Esophagus muscularis mucosa (tissue), 4 donors: Measurements from ENCODE around the gene ACACA. TPM values are rescaled to one million over a fixed set of nuclear protein-coding genes. Genes with fewer than 3 reads are reported as not detected.

Source experiments
- DNase-seq: peaks from one replicate; pipeline ENCODE4 v3.0.0-alpha.2; 2017; ENCODE audit errors: extremely low spot score
- H3K27ac ChIP-seq, 4 donors: fragments of 200-600 bp; sonication (generic); replicated peaks in 1 of 4; 1 replicate in 3 of 4; 2 replicates in 1 of 4; pipeline ENCODE4 v1.5.1; 2016 to 2019; ENCODE audit warnings: mild to moderate bottlenecking in 1 of 4
- H3K27me3 ChIP-seq, 4 donors: fragments of 200-600 bp; sonication (generic); one replicate each; pipeline versions ENCODE4 v1.5.1 to v1.6.0; 2016 to 2019
- H3K36me3 ChIP-seq, 4 donors: fragments of 200-600 bp; sonication (generic); one replicate each; pipeline ENCODE4 v1.5.1; 2016 to 2019
- H3K4me1 ChIP-seq, 4 donors: fragments of 200-600 bp; sonication (generic); one replicate each; pipeline ENCODE4 v1.5.1; 2016 to 2019
- H3K4me3 ChIP-seq, 4 donors: fragments of 200-600 bp; sonication (generic); 1 replicate in 2 of 4; 2 replicates in 2 of 4; pipeline ENCODE4 v1.5.1; 2016 to 2019; ENCODE audit warnings: mild to moderate bottlenecking in 4 of 4, moderate library complexity in 1 of 4
- H3K9me3 ChIP-seq, 4 donors: fragments of 200-600 bp; sonication (generic); 1 replicate in 3 of 4; 2 replicates in 1 of 4; pipeline ENCODE4 v1.5.1; 2016 to 2019
- EP300 ChIP-seq: sonication (generic); formaldehyde crosslinking; IDR thresholded peaks from one replicate; pipeline ENCODE4 v1.6.1; 2017; ENCODE audit warnings: antibody characterized with exemption
- POLR2A ChIP-seq: fragments of 450-650 bp; IDR thresholded peaks from one replicate; pipeline ENCODE4 v1.6.1; 2017; ENCODE audit warnings: antibody characterized with exemption, moderate library complexity, mild to moderate bottlenecking, low read depth
- POLR2AphosphoS5 ChIP-seq, 2 donors: sonication (generic); formaldehyde crosslinking; IDR thresholded peaks; one replicate each; pipeline ENCODE4 v1.6.1; 2017; ENCODE audit warnings: antibody characterized with exemption in 2 of 2
- WGBS: methylation state at CpG from one replicate; pipeline ENCODE4 v1.1.5; 2018; 5-methylcytosine and 5-hydroxymethylcytosine counted together
- intact Hi-C: fragments of 100-400 bp; cut with DNase I; formaldehyde crosslinking; loops from one replicate; pipeline ENCODE4 v1.15.1; 2023
- total RNA-seq, 4 donors: library from RNA; depleted of rRNA; stranded (reverse); fragments of >200 nt; gene quantifications; one replicate each; pipeline versions ENCODE4 v1.1.0 to v1.2.1, GENCODE V29; 2016
- TF ChIP-seq, protein P1 (sequence below), 3 experiments: fragments of 200-600 bp in 2 of 3; fragments of 450-650 bp in 1 of 3; sonication (generic) in 2 of 3; IDR thresholded peaks; one replicate each; pipeline ENCODE4 v1.5.1; 2017 to 2019; ENCODE audit warnings: antibody characterized with exemption in 3 of 3, mild to moderate bottlenecking in 2 of 3, moderate library complexity in 1 of 3

Gene ACACA
- total RNA-seq, 4 donors from 2014 or later = 34.0 to 58.0 (median 50.5) TPM

DNA sequence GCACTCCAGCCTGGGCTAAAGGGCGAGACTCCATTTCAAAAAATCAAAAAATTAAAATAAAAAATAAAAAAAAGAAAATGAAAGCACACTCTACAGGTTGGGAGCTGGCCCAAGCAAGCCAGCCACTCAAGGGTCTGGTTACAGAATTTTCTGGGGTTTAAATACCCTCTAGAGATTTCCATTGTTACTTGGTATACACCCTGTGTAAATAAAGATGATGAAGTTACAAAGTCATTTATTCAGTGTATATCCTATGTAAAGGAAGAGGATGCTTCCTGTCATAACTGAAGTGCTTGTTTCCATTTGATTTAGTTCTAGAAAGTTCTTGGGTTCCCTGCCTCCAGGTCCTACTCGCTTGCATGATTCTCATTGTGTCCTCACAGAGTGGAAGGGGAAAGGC is 110.7 kb downstream of the ACACA start:
- no peak for DNase-seq
- Histone ChIP-seq H3K4me3 (no peak overlapping the region), H3K27me3 (no peaks in the 10 kb centered on the region), H3K36me3 (no peaks in the 10 kb centered on the region), H3K4me1 (peaks cover 13 to 32% (median 24%) of the 10 kb centered on the region in 4 donors), H3K9me3 (no peaks in the 10 kb centered on the region), H3K27ac (no peak overlapping the region)
- intact Hi-C loops = no loop called here
- TF ChIP-seq POLR2AphosphoS5 (IDR thresholded peaks at IDR 0.05) (no peak), POLR2A (no peak), EP300 (no peak)
- TF ChIP-seq, protein P1, sequence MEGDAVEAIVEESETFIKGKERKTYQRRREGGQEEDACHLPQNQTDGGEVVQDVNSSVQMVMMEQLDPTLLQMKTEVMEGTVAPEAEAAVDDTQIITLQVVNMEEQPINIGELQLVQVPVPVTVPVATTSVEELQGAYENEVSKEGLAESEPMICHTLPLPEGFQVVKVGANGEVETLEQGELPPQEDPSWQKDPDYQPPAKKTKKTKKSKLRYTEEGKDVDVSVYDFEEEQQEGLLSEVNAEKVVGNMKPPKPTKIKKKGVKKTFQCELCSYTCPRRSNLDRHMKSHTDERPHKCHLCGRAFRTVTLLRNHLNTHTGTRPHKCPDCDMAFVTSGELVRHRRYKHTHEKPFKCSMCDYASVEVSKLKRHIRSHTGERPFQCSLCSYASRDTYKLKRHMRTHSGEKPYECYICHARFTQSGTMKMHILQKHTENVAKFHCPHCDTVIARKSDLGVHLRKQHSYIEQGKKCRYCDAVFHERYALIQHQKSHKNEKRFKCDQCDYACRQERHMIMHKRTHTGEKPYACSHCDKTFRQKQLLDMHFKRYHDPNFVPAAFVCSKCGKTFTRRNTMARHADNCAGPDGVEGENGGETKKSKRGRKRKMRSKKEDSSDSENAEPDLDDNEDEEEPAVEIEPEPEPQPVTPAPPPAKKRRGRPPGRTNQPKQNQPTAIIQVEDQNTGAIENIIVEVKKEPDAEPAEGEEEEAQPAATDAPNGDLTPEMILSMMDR (IDR thresholded peaks at IDR 0.05) = no peak
- 98% methylated on average over 2 of the region's 2 CpGs for WGBS

DNA sequence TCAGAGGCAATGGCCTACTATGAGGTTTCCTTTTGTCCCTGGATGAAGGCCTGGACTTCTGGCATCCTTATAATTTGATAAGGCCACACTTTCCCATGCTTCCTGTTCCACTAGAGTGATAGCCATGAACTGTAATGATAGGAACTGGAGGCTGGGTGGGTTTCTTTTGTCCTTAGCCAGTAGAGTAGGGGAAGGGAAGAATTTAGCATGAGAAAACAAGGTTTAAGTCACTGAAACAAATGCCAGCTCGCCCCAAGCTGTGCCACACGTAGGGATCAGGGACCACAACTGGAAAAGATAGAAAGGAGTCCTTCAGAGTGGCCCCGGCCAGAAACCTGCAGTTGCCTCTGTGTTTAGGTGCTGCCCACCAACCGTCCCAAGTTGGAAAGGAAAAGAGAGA is 111.7 kb downstream of the ACACA start:
- Histone ChIP-seq H3K36me3 (no peaks in the 10 kb centered on the region), H3K9me3 (no peaks in the 10 kb centered on the region), H3K27ac (no peak overlapping the region), H3K4me1 (peaks cover 9 to 22% (median 14%) of the 10 kb centered on the region in 4 donors), H3K4me3 (no peak overlapping the region), H3K27me3 (no peaks in the 10 kb centered on the region)
- no peak for DNase-seq
- intact Hi-C loops = no loop called here
- WGBS = 71% methylated on average over 4 of the region's 4 CpGs
- TF ChIP-seq, protein P1 (IDR thresholded peaks at IDR 0.05) = no peak
- TF ChIP-seq POLR2A (no peak), EP300 (no peak)

GRCh38 chr17:37293770-37294169 is 112.9 kb downstream of the ACACA start:
- DNase-seq = no peak
- Histone ChIP-seq H3K9me3 (no peaks in the 10 kb centered on the region), H3K4me1 (peaks cover 0 to 11% (median 3%) of the 10 kb centered on the region in 4 donors), H3K27me3 (no peaks in the 10 kb centered on the region), H3K27ac (no peak overlapping the region), H3K36me3 (no peaks in the 10 kb centered on the region), H3K4me3 (no peak overlapping the region)
- intact Hi-C loops = no loop called here
- WGBS = 89% methylated on average over 5 of the region's 5 CpGs
- TF ChIP-seq, protein P1 (IDR thresholded peaks at IDR 0.05) = no peak
- no peak for TF ChIP-seq POLR2AphosphoS5 (IDR thresholded peaks at IDR 0.05)
- TF ChIP-seq POLR2A = no peak
- no peak for TF ChIP-seq EP300

GRCh38 chr17:37292429-37293139 is 114.1 kb downstream of the ACACA start:
- H3K36me3 ChIP-seq = no peaks in the 10 kb centered on the region
- no peaks in the 10 kb centered on the region for H3K27me3 ChIP-seq
- H3K27ac ChIP-seq = no peak overlapping the region
- no peak for TF ChIP-seq POLR2AphosphoS5 (IDR thresholded peaks at IDR 0.05)
- no peak for TF ChIP-seq POLR2A
- no peak for TF ChIP-seq EP300
- TF ChIP-seq, protein P1 (IDR thresholded peaks at IDR 0.05) = no peak
- 70% methylated on average over 9 of the region's 9 CpGs for WGBS
- H3K9me3 ChIP-seq = no peaks in the 10 kb centered on the region
- H3K4me1 ChIP-seq = peaks cover 0 to 8% (median 0%) of the 10 kb centered on the region in 4 donors
- intact Hi-C loops = no loop called here
- no peak overlapping the region for H3K4me3 ChIP-seq
- no peak for DNase-seq

DNA sequence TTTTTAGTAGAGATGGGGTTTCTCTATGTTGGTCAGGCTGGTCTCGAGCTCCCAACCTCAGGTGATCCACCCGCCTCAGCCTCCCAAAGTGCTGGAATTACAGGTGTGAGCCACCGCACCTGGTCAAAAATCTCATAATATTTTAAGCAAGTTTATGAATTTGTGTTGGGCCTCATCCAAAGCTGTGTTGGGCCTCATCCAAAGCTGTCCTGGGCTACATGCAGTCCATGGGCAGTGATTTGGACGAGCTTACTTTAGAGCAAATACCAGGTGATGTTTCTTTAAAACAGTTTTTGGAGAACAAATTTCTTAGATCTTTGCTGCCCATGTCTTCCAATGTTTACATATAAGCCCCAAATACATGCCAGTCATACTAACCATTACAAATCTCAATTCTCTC is 115.3 kb downstream of the ACACA start:
- Histone ChIP-seq H3K9me3 (no peaks in the 10 kb centered on the region), H3K4me3 (no peak overlapping the region), H3K4me1 (peaks cover 0 to 8% (median 0%) of the 10 kb centered on the region in 4 donors), H3K36me3 (no peaks in the 10 kb centered on the region), H3K27ac (no peak overlapping the region), H3K27me3 (no peaks in the 10 kb centered on the region)
- intact Hi-C loops = no loop called here
- WGBS = 94% methylated on average over 4 of the region's 4 CpGs
- no peak for DNase-seq
- TF ChIP-seq, protein P1 (IDR thresholded peaks at IDR 0.05) = no peak
- no peak for TF ChIP-seq POLR2A
